ENCODE results near the gene PRKRA. TPM values are rescaled to one million over a fixed set of nuclear protein-coding genes. Genes with fewer than 3 reads are reported as not detected.
"Not testable (repeated sequence)": the region's sequence is repeated elsewhere in the genome, so short reads cannot be mapped to it uniquely, and the experiment has no call there.

The PRKRA gene
- total RNA-seq, 1 donor from 2014 or later: 145 TPM

GRCh38 chr2:178414266-178415247 is 36.4 kb downstream of the PRKRA start:
- DNase-seq (ENCODE audit: low read depth): peak; percentile 98

DNA sequence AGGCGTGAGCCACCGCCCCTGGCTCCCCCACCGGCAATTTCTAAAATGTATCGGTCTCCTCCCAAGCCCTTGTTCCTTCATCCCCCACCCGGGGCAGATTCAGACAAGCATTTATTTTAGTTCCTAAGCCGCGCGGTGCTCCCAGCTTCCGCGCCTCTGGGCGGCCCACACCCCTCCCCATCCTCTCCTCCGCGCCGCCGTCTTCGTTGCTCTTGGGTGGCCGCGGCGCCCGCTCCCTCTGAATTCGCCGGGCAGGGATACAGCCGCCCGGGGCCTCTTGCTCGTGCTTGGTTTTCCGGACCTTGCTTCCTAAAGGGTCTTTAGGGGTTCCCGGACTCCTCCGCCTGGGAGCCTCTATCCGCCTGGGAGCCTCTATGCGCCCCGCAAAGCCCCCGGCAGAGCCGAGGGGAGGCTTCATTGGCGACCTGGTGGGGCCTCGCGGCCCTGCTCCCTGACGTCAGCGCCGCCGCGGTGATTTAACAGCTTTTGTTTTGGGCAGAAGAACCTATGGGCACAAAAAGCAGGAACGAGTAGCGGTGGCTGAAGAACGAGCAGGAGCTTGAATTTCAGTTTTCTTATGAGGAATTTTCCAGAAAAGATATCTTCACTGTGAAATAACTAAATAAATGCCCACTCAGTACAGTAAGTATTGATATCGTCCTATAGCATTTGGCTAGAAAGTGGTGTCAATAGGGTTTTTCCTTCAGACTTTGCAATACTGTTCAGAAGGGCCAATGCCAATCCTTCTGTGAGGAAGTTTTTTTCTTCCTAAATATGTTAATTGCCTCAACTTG is 37.3 kb downstream of the PRKRA start:
- DNase-seq (ENCODE audit: low read depth): peak; percentile 87

DNA sequence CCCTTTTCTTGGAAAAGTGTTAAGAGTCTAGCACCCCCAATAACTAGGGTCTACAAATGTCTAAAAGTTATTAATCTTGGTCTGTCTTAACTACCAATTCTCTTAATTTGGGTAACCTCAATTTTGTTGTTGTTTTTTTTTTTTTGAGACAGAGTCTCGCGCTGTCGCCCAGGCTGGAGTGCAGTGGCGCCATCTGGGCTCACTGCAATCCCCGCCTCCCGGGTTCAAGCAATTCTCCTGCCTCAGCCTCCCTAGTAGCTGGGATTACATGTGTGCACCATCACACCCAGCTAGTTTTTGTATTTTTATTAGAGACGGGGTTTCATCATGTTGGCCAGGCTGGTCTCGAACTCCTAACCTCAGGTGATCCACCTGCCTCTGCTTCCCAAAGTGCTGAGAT is 38.5 kb downstream of the PRKRA start:
- not testable (repeated sequence) for DNase-seq (ENCODE audit: low read depth)

DNA sequence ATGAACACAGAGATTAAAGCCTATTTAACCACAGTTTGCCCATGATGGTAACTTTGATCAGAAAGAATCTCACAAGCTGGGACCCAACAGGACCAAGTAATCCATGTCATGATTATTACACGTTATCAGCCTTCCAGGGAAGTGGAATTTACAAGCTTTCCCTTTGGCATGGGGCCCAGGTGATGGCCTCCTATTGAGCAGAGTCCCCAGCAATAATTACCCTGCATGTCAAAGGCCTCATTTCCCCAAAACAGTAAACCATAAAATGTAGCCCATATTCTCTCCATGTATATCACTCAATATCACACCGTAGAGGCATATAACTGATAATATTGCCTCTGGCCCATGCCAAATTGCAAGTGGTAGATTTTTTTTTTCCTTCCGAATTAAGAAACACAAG is 38.9 kb downstream of the PRKRA start:
- DNase-seq (ENCODE audit: low read depth): no peak

DNA sequence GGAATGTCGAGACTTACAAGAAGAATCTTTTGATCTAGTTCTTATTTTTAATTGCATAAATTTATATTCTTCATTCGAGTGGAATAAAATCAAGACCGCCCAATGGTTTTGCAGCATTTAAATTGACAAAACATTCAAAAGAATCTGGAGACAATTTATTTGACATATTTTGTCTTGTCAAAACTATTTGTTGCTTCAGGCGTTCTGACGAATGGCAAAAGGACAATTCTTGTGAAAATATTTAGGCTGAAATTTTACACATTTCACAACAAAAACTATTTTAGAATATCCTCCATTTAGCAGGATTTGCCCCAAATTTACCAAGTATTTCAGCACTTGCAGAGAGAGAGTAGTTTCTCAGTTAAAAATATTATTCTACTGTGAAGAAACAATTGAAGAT is 41.7 kb downstream of the PRKRA start:
- DNase-seq (ENCODE audit: low read depth): no peak

DNA sequence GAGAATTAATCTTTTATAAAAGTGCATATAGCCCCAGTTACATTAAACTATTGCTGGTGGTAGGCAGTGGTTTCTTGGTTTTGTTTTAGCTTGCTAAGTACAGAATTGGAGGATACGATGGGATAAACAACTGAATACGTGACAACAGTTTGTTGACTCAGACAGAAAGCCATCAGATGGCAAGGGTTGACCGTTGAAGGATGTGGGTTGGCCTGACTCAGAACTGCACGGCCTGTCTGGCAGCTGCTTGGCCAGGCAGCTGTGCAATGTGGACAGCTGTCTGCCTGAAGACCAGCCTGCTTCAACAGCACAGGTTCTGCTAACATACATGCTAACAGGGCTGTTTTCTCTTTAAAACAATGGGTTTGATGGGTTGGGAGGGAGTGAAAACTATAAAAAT is 46.6 kb downstream of the PRKRA start:
- DNase-seq (ENCODE audit: low read depth): peak; percentile 98

DNA sequence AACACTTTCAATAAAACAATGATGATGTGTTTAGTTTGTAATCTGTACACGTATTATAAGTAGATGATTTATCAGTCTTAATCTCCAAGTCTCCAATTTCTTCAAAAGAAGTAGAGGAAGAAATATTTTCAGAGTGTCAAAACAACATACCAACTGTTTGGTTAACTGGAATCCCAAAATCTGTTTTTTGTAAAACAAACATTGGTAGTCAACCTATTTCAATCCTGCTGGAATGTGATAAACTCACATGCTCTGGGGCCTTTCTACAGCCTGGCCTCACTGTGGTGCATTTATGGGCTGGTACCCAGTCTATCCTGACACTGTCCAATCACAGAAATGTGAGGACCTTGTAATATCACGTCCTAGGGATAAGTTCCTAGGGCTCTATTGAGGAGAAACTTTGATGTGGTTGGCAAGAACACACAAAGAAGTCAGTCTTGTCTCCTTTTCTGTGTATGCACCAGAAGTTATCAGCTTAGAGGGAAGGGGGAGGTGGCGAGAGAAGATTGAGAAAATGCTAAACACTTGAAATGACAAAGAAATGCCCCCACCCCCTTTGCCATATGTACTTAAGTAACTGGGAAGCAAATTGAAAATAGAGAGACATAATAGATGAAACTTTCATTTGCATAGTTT is 47.2 kb downstream of the PRKRA start:
- DNase-seq (ENCODE audit: low read depth): peak; percentile 71

DNA sequence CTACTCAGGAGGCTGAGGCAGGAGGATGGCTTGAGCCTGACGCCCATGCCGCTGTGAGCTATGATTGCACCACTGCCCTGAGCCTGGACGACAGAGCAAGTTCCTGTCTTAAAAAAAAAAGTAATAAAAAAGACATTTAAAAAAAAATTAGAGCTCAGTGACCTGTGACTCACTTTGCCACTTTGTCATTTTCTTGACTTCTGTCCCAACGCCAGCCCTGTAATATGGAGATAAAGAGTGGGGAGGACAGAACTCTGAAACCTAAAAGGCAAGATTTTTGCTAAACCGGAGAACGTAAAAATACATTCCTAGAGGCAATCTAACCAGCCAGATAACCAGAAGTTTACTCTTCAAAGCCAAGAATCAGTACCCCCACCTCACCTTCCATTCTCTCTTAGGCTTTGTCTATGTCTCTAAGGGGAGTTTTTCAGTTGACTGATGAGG is 49.0 kb downstream of the PRKRA start:
- no peak for DNase-seq (ENCODE audit: low read depth)

DNA sequence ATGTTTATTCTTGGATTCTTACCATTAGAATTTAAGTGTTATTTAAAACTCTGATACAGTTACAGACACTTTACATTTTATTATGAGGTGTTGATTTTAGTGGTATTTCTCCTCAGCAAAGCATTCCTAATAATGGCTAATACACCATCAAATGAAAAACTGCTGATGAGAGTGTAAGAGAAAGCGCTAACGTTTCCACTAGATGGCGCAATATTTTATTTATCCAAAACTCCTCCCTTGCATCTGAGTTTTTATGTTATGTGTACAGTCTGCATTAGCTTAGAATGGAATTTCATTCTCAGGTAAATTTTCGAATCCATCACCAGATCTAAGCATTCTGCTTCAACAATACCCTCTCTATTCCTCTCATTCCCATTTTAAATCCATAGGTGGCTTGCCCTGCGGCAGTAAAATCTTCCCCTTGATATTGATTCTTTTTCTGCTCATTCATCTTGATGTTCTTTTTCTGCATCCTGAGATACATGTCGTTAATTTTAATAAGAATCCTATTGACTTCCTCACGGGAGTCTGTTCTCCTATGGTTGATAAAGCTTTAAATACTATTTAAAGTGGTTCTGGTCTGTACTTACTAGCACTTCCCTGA is 53.9 kb downstream of the PRKRA start:
- peak; percentile 62 for DNase-seq (ENCODE audit: low read depth)

DNA sequence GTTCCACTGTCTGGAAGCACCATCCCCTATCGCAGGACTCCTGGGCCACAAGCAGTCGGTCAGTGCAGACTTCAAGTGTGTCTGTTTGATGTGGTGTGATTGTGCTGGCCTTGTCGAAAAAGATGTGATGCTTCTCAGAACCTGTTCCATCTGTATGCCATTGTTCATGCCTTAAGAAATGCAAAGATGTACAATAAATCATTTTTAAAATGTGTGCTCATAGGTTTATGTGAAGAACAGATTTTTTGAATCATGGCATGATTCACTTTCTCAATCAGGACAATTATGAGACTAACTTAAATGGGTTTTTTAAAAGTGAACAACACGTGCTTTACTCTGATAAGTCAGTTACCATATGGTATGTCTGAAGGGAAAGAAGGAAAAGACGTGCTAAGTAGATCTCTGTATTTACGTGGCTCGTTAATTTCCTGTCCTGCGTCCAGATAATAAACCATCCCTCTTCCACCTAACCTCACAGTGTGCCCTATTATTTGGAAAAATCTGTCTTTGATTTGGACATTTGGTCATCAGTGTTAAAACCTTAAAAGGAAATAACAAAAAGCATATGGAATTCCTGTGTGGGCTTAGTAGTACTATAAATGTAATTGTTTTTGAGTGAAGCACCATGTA is 54.9 kb downstream of the PRKRA start:
- no peak for DNase-seq (ENCODE audit: low read depth)

DNA sequence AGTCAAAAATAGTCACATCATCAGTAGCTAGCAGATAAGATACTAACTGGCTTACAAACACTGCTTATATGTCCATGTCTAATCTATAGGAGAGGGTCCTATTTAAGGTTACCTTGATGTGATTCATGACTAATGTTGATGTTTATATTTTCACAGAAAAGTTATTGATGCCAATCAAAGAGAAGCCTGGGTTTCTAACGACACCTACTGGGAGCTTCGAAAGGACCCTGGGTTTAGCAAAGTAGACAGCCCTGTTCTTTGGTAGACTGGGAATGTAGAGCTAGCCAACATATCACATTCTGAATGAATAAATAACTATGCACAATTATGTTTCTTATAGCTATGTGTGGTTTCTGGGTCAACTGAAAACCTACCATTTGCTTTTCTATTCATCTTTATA is 55.7 kb downstream of the PRKRA start:
- DNase-seq (ENCODE audit: low read depth): no peak

DNA sequence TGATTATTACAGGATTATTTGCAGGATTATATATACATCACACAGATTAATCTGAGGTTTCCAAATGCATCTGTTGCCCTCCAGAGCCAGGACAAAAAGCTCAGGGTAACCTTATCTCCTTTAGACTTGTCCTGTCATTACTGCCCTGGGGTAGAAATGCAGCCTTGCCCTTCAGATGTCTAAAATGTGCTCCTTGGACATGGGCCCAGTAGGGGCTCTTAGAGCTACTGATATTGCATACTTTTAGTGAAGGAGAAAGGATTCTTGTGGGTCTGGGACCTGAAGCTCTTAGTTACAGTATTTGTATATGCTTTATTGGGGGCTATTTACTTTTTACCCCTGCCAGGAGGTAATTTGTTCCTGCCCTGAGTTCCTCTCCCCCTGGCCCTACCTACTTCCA is 56.1 kb downstream of the PRKRA start:
- no peak for DNase-seq (ENCODE audit: low read depth)

DNA sequence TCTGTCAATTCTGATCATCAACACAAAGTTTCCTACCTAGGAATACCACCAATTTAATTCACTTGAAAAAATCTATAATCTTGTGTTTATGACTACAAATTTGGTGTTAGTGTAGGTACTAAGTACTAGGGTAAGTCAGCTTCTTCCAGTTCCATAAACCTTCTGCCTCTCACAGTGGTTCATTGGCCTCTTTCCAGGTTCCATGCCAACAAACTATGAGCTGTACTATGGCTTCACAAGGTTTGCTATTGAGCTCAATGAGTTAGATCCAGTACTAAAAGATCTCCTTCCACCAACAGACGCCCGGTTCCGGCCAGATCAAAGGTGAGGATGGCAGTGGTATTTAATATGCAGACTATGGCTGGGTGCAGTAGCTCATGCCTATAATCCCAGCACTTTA is 58.8 kb downstream of the PRKRA start:
- no peak for DNase-seq (ENCODE audit: low read depth)

DNA sequence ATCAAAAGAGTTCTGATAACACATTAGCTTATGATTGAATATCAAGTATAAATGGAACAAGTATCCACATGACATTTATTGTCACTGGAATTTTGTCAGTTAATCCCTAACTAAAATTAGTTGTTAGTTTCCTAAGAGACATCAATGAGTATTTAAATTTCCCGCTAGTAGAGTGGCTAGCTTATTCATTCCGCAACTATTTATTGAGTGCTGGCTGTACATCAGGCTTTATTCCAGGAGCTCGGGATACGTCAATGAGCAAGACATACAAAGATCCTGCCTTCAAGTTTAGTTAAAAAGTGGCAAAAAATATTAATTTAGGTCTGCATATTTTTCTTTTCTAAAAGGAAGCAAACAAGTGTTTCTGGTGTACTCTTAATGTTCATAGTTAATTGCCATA is 59.3 kb downstream of the PRKRA start:
- DNase-seq (ENCODE audit: low read depth): no peak

GRCh38 chr2:178388287-178388686 is 62.7 kb downstream of the PRKRA start:
- DNase-seq (ENCODE audit: low read depth): no peak

- DNase-seq (ENCODE audit: low read depth): no peak
These were observed 63.9 kb downstream of the PRKRA start for GRCh38 chr2:178386986-178387597.

- DNase-seq (ENCODE audit: low read depth): no peak
These were observed 65.3 kb downstream of the PRKRA start for GRCh38 chr2:178385595-178386148.

GRCh38 chr2:178383718-178384117 is 67.3 kb downstream of the PRKRA start:
- DNase-seq (ENCODE audit: low read depth): no peak

Data from myocyte (in vitro differentiated cells).